ENCODE data around the gene ACVRL1. TPM values are rescaled to one million over a fixed set of nuclear protein-coding genes. Genes with fewer than 3 reads are reported as not detected.

Gene ACVRL1
- polyA plus RNA-seq, 4 donors: 21.4 to 35.4 (median 30.6) TPM

DNA sequence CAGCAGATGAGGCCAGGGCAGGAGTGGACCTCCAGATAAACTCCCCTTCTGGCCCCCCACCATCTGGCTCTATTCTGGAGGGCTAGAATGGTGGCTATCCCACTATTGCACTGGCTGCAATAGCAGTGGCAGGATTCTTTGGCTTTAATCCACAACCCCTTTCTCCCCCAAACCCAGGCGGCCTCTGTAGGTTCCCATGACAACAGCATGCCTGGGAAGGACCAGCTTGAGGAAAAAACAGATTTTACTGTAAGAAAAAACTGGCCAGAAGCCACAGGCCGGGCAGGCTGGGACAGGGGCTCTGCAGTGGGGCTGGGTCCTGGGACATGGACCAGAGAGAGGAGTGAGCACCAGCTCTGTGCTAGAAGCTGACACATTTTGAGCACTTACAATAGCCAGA, 30.6 kb downstream of the ACVRL1 start:
- DNase-seq (ENCODE audit: low read depth in 4 of 4, low spot score in 3 of 4): no peak

DNA sequence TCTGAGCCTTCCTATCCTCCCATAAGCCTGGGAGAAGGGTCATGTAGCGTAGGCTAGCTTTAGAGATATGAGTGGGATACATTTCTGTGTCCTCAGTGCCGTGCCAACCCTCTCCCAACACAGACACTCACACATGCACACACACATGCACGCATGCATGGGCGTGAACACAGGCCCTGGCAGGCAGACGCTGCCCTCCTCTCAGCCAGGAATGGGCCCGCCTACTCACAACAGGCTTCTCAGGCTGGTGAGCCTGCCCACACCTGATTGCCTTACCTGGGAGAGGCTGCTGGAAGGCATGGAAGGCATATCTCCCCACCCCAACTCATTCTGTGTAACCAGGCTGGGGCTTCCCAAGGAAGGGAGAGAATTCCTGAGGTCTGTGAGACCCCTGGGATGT, 31.4 kb downstream of the ACVRL1 start:
- DNase-seq (ENCODE audit: low read depth in 4 of 4, low spot score in 3 of 4): no peak

DNA sequence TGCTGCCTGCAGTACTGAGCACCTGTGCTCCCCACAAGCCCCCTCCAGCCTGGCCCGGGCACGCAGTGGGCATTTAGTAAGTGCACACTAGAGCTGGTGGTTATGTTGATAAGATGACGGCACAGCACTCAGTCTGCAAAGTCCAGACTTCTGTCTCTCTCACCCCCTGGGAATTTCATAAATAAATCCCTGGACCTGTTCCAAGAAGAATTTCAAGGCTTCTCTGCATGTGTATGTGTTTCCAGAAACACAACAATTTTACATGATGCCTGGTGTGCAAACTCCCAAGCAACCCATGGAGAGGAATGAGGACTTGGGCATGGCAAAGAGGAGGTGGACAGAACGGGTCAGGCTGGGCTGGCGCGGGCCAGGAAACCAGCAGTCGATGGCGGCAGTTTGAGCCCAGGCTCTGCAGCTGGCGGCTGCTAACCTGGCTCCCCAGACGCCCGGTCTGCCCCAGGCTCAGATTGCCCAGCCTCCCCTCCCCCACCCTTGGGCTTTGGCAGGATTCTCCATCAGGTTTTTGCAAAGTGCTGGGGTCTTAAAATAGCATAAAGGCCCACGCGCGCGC, 33.8 kb downstream of the ACVRL1 start:
- no peak for DNase-seq (ENCODE audit: low read depth in 4 of 4, low spot score in 3 of 4)

DNA sequence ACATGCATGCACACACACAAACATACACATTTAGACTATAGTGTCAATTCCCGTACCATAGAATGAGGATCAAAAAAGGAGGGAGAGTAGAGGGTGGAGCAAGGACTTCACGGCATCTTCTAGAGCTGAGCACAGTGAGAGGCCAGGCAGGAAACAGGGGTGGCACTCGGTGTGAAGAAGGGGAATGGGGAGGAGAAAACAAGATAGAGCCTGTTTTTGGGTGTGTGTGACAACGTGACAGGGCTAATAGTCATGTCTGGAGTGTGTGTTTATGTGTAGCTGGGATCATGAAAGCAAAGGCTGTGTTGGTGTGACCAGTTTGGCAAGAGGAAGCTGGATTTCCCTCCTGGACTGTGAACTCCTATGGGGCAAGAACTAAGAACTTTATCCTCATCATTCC, 34.3 kb downstream of the ACVRL1 start:
- DNase-seq (ENCODE audit: low read depth in 4 of 4, low spot score in 3 of 4): no peak

DNA sequence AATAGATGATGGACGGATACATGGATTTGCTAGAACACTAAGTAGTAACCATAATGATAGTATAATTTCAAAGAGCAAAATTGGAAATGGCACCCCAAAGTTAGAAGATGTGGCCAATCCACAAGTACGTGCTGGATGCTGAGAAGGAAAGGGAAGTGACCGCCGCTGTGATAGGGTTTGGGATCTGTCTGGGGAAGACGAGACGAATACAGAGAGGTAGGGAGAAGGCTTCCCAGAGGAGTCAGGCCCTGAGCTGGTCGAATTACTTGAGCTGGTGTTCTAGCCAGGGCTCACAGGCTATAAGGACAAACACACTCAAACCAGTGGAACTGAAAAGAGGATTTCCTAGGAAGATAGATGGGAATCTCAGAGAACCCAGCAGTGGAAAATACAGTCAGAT, 34.8 kb downstream of the ACVRL1 start:
- no peak for DNase-seq (ENCODE audit: low read depth in 4 of 4, low spot score in 3 of 4)

GRCh38 chr12:51942501-51943000, 35.2 kb downstream of the ACVRL1 start:
- DNase-seq (ENCODE audit: low read depth in 4 of 4, low spot score in 3 of 4): no peak

- DNase-seq (ENCODE audit: low read depth in 4 of 4, low spot score in 3 of 4): no peak
These were observed 36.0 kb downstream of the ACVRL1 start for GRCh38 chr12:51943346-51943745.

- no peak for DNase-seq (ENCODE audit: low read depth in 4 of 4, low spot score in 3 of 4)
These were observed 37.4 kb downstream of the ACVRL1 start for GRCh38 chr12:51944608-51945233.

DNA sequence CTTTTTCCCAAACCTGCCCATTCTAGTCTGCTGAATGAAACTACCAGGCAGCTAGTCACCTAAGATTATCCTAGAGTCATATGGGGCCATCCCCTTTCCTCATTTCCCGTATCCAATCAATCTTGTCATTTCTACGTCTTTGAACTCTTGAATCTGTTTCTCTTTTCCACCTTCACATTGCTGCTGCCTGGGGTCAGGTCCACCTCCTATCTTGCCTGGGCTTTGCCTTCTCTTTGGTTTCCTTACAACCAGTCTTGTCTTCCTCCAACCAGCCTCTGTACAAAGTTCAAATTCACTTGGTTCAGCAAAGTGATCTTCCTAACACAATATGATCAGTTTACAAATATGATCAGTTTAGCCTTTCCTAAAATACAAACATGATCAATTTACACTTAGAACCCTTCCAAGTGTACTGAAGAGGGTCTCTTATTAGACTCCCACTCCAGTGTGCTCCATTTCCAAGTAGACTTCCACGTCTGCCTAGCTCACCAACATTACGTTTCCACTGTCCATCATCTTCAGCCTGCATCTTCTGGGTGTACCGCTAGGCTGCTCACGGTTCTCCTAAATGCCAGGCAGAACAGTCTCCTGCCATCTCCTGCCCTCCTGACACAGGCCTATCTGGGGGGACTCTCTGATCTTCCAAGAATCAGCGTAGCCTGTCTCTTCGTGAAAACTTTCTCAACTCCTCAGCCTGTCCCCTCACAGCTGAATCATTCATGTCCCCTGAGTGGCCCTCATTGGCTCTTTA, 40.1 kb downstream of the ACVRL1 start:
- DNase-seq (ENCODE audit: low read depth in 4 of 4, low spot score in 3 of 4): no peak

- no peak for DNase-seq (ENCODE audit: low read depth in 4 of 4, low spot score in 3 of 4)
These were observed 40.8 kb downstream of the ACVRL1 start for GRCh38 chr12:51948066-51948465.

DNA sequence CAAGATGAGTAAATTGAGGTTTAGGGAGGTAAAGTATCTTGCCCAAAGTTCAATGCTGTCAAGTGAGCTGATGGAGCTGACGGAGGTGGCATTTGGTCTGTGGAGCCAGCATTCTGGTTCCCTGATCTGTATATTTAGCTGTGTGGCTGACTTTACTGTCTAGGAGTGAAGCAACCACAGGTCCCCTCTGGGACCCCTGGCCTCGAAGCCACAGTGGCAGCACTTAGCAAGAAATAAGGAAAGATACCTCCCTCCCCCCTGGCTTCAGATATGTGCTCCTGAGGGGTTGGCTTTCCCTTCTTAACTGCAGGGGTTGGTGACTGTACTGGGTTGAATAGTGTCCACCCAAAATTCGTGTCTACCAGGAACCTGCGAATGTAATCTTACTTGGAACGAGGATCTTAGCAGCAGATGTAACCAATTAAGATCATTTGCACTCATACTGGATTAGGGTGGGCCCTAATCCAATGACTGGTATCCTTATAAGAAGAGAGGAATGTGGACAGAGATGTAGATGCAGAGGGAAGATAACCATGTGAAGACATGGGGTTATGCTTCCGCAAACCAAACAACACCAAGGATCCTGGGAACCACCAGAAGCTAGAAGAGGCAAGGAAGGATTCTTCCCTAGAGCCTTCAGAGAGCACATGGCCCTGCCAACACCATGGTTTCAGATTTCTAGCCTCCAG, 42.2 kb downstream of the ACVRL1 start:
- no peak for DNase-seq (ENCODE audit: low read depth in 4 of 4, low spot score in 3 of 4)

DNA sequence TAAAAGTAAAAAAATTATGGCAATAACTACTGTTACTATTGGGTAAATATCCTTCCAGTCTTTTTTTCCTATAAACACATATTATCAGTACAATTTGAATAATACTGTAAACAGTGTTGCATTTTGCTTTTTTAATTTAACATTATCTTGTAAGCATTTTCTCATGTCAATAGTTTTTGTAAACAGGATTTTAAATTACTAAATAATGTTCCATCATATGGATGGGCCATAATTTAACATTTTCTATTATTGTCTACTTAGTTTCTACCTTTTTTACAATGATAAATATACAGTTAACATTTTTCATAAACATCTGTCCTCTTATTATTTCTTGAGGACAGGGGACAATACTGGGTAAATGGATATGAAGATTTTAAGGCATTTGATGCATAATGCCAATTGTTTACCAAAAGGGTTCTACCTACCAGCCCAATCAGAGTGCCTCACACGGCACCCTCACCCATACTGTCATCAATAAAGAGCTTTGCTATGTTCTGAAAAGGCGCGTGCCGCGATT, 43.4 kb downstream of the ACVRL1 start:
- no peak for DNase-seq (ENCODE audit: low read depth in 4 of 4, low spot score in 3 of 4)

GRCh38 chr12:51951199-51951842, 44.0 kb downstream of the ACVRL1 start, which contains the start of gene ACVR1B:
TSS of gene ACVR1B (plus strand) at chr12:51951699. CDS start at chr12:51951744, 45 bp downstream.
- peak in 3 of 4 donors; percentile 72 to 80 (median 74) for DNase-seq (ENCODE audit: low read depth in 4 of 4, low spot score in 3 of 4)

DNA sequence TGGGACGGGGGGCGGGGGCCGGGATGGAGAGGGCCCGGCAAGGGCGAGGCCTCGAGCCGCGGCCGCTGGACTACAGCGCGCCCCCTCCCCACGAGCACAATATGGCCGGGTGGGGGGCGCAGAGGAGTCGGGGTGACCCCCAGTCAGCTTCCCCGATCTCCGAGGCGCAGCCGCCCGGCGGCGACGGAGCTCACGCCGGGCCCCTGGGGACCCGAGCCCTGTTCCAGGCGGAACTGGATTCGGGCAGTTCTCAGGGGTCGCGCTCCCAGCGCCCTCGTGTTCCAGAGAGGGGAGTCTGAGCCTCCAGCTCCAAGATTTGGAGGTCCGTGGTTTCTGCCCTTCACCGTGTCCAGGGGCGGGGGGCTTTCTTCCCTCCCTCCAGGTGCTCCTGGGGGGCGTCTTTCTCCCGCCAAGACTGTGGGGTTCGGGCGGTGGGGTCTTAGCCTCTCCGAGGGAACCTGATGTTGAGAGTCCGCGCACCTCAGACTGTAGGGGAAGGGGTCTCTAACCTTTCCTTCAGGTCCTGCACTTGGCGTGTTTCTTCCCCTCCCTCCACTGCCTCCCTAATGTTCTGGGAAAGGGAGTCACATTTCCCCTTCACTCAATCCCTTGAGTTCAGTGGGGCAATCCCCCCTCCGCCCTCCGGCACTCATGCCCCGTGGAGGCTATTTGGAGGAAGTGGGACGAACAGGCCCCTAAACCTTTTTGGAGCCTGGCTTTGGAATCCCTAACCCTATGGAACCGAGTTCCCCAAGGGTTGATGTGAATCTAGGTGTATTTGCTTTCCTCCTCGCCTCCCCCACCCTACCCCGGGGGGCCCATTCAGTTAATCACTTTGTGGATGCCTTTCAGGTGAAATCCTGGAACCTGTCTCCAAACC, 44.8 kb downstream of the ACVRL1 start:
- DNase-seq (ENCODE audit: low read depth in 4 of 4, low spot score in 3 of 4): no peak

- DNase-seq (ENCODE audit: low read depth in 4 of 4, low spot score in 3 of 4): no peak
These were observed 45.8 kb downstream of the ACVRL1 start for GRCh38 chr12:51953089-51953488.

GRCh38 chr12:51953864-51954263, 46.6 kb downstream of the ACVRL1 start:
- no peak for DNase-seq (ENCODE audit: low read depth in 4 of 4, low spot score in 3 of 4)

- DNase-seq (ENCODE audit: low read depth in 4 of 4, low spot score in 3 of 4): no peak
These were observed 47.5 kb downstream of the ACVRL1 start for GRCh38 chr12:51954561-51955361.

- no peak for DNase-seq (ENCODE audit: low read depth in 4 of 4, low spot score in 3 of 4)
These were observed 48.4 kb downstream of the ACVRL1 start for GRCh38 chr12:51955702-51956101.

- DNase-seq (ENCODE audit: low read depth in 4 of 4, low spot score in 3 of 4): no peak
These were observed 51.2 kb downstream of the ACVRL1 start for GRCh38 chr12:51958542-51958941.

Measured in left renal pelvis (tissue), 4 donors.